GM19328 (cell line): ENCODE measurements around the gene BBS9.

ENCODE experiments used
- ATAC-seq: cut with Tn5 transposase; IDR thresholded peaks from one replicate; pipeline ENCODE4 v1.9.1; 2021; ENCODE audit warnings: mild to moderate bottlenecking, moderate library complexity; ENCODE audit not compliant: unreplicated experiment

The BBS9 gene

GRCh38 chr7:33350577-33350976 is 221.2 kb downstream of the BBS9 start:
- no peak for ATAC-seq

- ATAC-seq = no peak
Observed at GRCh38 chr7:33351709-33352108, 222.3 kb downstream of the BBS9 start.

- ATAC-seq = no peak
Observed at GRCh38 chr7:33354201-33354600, 224.8 kb downstream of the BBS9 start.

- ATAC-seq = no peak
Observed at GRCh38 chr7:33355386-33355785, 226.0 kb downstream of the BBS9 start.

GRCh38 chr7:33356336-33356735 is 227.0 kb downstream of the BBS9 start:
- ATAC-seq = no peak

- no peak for ATAC-seq
Observed at GRCh38 chr7:33357846-33358245, 228.5 kb downstream of the BBS9 start.

GRCh38 chr7:33369888-33370287 is 240.5 kb downstream of the BBS9 start:
- ATAC-seq = no peak

- no peak for ATAC-seq
Observed at GRCh38 chr7:33373195-33373594, 243.8 kb downstream of the BBS9 start.

- ATAC-seq = no peak
Observed at GRCh38 chr7:33379891-33380525, 250.6 kb downstream of the BBS9 start.

- ATAC-seq = no peak
Observed at GRCh38 chr7:33388332-33388731, 259.0 kb downstream of the BBS9 start.

GRCh38 chr7:33392148-33392547 is 262.8 kb downstream of the BBS9 start:
- no peak for ATAC-seq

GRCh38 chr7:33393770-33394169 is 264.4 kb downstream of the BBS9 start:
- no peak for ATAC-seq

GRCh38 chr7:33395340-33395739 is 266.0 kb downstream of the BBS9 start:
- no peak for ATAC-seq

GRCh38 chr7:33399528-33400213 is 270.3 kb downstream of the BBS9 start:
- no peak for ATAC-seq

GRCh38 chr7:33400214-33400538 is 270.8 kb downstream of the BBS9 start:
- ATAC-seq = no peak

- no peak for ATAC-seq
Observed at GRCh38 chr7:33410266-33410665, 280.9 kb downstream of the BBS9 start.

GRCh38 chr7:33411020-33411419 is 281.7 kb downstream of the BBS9 start:
- ATAC-seq = no peak

GRCh38 chr7:33412331-33412730 is 283.0 kb downstream of the BBS9 start:
- ATAC-seq = no peak

GRCh38 chr7:33418251-33418701 is 288.9 kb downstream of the BBS9 start:
- ATAC-seq = no peak

- no peak for ATAC-seq
Observed at GRCh38 chr7:33420311-33420940, 291.1 kb downstream of the BBS9 start.

GRCh38 chr7:33421429-33421828 is 292.1 kb downstream of the BBS9 start:
- ATAC-seq = no peak

GRCh38 chr7:33422141-33422540 is 292.8 kb downstream of the BBS9 start:
- ATAC-seq = no peak
